ENCODE results near the gene ADK. TPM values are rescaled to one million over a fixed set of nuclear protein-coding genes. Genes with fewer than 3 reads are reported as not detected.

ADK gene
- total and polyA plus RNA-seq, 2 of the 4 experiments (the other 2 are of a cell fraction) = 30.6 to 40.9 TPM

DNA sequence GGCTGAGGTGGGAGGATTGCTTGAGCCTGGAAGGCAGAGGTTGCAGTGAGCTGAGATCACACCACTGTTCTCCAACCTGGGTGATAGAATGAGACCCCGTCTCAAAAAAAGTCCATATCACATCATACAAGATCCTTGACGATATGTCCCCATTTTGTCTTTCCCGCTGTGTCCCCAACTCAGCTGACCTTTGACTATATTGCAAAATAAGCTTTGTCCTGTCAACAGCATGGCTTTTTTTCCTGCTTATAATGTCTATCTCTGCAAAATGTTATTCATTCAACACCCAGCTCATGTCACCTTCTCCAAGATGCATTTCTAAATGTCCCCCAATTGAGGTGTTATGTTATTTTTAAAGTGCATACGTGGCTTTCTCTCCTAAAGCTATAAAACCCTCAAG is 539.4 kb downstream of the ADK start:
- H3K9me3 ChIP-seq (ENCODE audit: control insufficient read depth, insufficient read depth, low read length) = no peaks in the 10 kb centered on the region
- ATAC-seq (ENCODE audit: low read depth) (no peak), DNase-seq (no peak)
- no peak overlapping the region for H2BK15ac ChIP-seq (ENCODE audit: low read depth, low read length)
- no peaks in the 10 kb centered on the region for H4K20me1 ChIP-seq (ENCODE audit: insufficient read depth, low read length)
- in situ Hi-C loops (cut with MboI; ENCODE audit: low sequenced_read_pairs) (no loop called here), dilution Hi-C loops (cut with HindIII; ENCODE audit: low sequenced_read_pairs, unreplicated experiment) (no loop called here), intact Hi-C loops (cut with micrococcal nuclease) (no loop called here)
- no peak overlapping the region for H3K14ac ChIP-seq (replicated peaks; ENCODE audit: low read depth, low read length)
- H3K36me3 ChIP-seq (ENCODE audit: control insufficient read depth, insufficient read depth, low read length) = no peaks in the 10 kb centered on the region
- H4K8ac ChIP-seq (ENCODE audit: low read depth in 2 of 2, low read length in 2 of 2) = no peak overlapping the region
- no peak overlapping the region for H3K23ac ChIP-seq (ENCODE audit: low read depth, low read length)
- no peak overlapping the region for H2BK120ac ChIP-seq (ENCODE audit: low read depth, low read length)
- no peak overlapping the region for H2AFZ ChIP-seq (replicated peaks; ENCODE audit: low read length, poor library complexity)
- no peak overlapping the region for H3K4me3 ChIP-seq (ENCODE audit: insufficient read depth, low read depth, low read length)
- no peak overlapping the region for H4K91ac ChIP-seq (ENCODE audit: insufficient read depth, low read depth, low read length)
- no peak overlapping the region for H2AK5ac ChIP-seq (ENCODE audit: low read depth, low read length)
- no peak overlapping the region for H3K9ac ChIP-seq (ENCODE audit: low read depth, low read length)
- no peak overlapping the region for H4K5ac ChIP-seq (ENCODE audit: low read depth, low read length)
- H3K56ac ChIP-seq (ENCODE audit: extremely low read depth, insufficient read depth, low read length) = no peak overlapping the region
- H2BK5ac ChIP-seq (ENCODE audit: low read depth, low read length, poor library complexity, severe bottlenecking) = no peak overlapping the region
- H2BK20ac ChIP-seq (ENCODE audit: low read depth, low read length) = no peak overlapping the region
- H3K9me1 ChIP-seq (ENCODE audit: insufficient read depth, low read length) = no peaks in the 10 kb centered on the region
- H3K4me1 ChIP-seq (ENCODE audit: control insufficient read depth, insufficient read depth, low read length) = no peaks in the 10 kb centered on the region
- WGBS, 2 experiments (ENCODE audit: extremely low coverage in 2 of 2, insufficient read length in 1 of 2) = 80% methylated on average over 1 of the region's 4 CpGs; no CpG with 5 or more reads in 1 of the 2 experiments
- CTCF ChIA-PET = no interaction called here
- POLR2A ChIA-PET (ENCODE audit: unreplicated experiment) = no interaction called here
- H3K18ac ChIP-seq (ENCODE audit: low read depth, low read length) = no peak overlapping the region
- no TSS peak for BruUV-seq (replicated peaks)
- H2AK9ac ChIP-seq (replicated peaks; ENCODE audit: low read depth, low read length, poor library complexity) = no peak overlapping the region
- H3K79me1 ChIP-seq (ENCODE audit: low read depth in 1 of 2, low read length in 2 of 2) = no peaks in the 10 kb centered on the region
- H3K27ac ChIP-seq (ENCODE audit: insufficient read depth, low read length) = no peak overlapping the region
- no peak for TF ChIP-seq MXI1 (IDR thresholded peaks at IDR 0.05; ENCODE audit: borderline replicate concordance, low read depth, low read length)
- TF ChIP-seq MAFK (IDR thresholded peaks at IDR 0.05; ENCODE audit: low read depth, low read length) = no peak
- no peak for TF ChIP-seq RCOR1 (IDR thresholded peaks at IDR 0.05; ENCODE audit: insufficient replicate concordance, low read length)
- TF ChIP-seq CEBPB (IDR thresholded peaks at IDR 0.05; ENCODE audit: low read depth, low read length) = no peak
- TF ChIP-seq SMC3 (IDR thresholded peaks at IDR 0.05; ENCODE audit: low read depth, low read length) = no peak
- no peak for TF ChIP-seq MAZ (IDR thresholded peaks at IDR 0.05; ENCODE audit: borderline replicate concordance, low read depth, low read length)
- TF ChIP-seq, protein P1, sequence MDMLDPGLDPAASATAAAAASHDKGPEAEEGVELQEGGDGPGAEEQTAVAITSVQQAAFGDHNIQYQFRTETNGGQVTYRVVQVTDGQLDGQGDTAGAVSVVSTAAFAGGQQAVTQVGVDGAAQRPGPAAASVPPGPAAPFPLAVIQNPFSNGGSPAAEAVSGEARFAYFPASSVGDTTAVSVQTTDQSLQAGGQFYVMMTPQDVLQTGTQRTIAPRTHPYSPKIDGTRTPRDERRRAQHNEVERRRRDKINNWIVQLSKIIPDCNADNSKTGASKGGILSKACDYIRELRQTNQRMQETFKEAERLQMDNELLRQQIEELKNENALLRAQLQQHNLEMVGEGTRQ (IDR thresholded peaks at IDR 0.05; ENCODE audit: low read depth, low read length) = no peak
- TF ChIP-seq CHD1 (IDR thresholded peaks at IDR 0.05; ENCODE audit: low read depth, low read length) = no peak
- TF ChIP-seq FOS (IDR thresholded peaks at IDR 0.05; ENCODE audit: low read depth, low read length) = no peak
- TF ChIP-seq, protein P2, sequence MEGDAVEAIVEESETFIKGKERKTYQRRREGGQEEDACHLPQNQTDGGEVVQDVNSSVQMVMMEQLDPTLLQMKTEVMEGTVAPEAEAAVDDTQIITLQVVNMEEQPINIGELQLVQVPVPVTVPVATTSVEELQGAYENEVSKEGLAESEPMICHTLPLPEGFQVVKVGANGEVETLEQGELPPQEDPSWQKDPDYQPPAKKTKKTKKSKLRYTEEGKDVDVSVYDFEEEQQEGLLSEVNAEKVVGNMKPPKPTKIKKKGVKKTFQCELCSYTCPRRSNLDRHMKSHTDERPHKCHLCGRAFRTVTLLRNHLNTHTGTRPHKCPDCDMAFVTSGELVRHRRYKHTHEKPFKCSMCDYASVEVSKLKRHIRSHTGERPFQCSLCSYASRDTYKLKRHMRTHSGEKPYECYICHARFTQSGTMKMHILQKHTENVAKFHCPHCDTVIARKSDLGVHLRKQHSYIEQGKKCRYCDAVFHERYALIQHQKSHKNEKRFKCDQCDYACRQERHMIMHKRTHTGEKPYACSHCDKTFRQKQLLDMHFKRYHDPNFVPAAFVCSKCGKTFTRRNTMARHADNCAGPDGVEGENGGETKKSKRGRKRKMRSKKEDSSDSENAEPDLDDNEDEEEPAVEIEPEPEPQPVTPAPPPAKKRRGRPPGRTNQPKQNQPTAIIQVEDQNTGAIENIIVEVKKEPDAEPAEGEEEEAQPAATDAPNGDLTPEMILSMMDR (conservative IDR thresholded peaks at IDR 0.05; ENCODE audit: low read depth, low read length) = no peak
- no peak for TF ChIP-seq NFE2L2 (IDR thresholded peaks at IDR 0.05; ENCODE audit: low read depth, low read length)
- no peak for TF ChIP-seq RFX5 (IDR thresholded peaks at IDR 0.05; ENCODE audit: low read depth, low read length)
- TF ChIP-seq, protein P3, sequence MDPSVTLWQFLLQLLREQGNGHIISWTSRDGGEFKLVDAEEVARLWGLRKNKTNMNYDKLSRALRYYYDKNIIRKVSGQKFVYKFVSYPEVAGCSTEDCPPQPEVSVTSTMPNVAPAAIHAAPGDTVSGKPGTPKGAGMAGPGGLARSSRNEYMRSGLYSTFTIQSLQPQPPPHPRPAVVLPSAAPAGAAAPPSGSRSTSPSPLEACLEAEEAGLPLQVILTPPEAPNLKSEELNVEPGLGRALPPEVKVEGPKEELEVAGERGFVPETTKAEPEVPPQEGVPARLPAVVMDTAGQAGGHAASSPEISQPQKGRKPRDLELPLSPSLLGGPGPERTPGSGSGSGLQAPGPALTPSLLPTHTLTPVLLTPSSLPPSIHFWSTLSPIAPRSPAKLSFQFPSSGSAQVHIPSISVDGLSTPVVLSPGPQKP (IDR thresholded peaks at IDR 0.05; ENCODE audit: borderline replicate concordance, low read depth, low read length) = no peak
- no peak for TF ChIP-seq RAD21 (IDR thresholded peaks at IDR 0.05; ENCODE audit: low read length)
- no peak for TF ChIP-seq BHLHE40 (IDR thresholded peaks at IDR 0.05; ENCODE audit: low read depth, low read length)
- TF ChIP-seq POLR2A (IDR thresholded peaks at IDR 0.05; ENCODE audit: low read depth, low read length) = no peak
- H3K4me2 ChIP-seq (ENCODE audit: low read depth, low read length) = no peak overlapping the region
- no peak overlapping the region for H3K4ac ChIP-seq (ENCODE audit: low read depth, low read length)
- no peaks in the 10 kb centered on the region for H3K27me3 ChIP-seq (ENCODE audit: control insufficient read depth, insufficient read depth, low read length)

Data from IMR-90 (cell line).